ENCODE data around the gene TMEM134. TPM values are rescaled to one million over a fixed set of nuclear protein-coding genes. Genes with fewer than 3 reads are reported as not detected.

The TMEM134 gene
- total RNA-seq, 1 experiment from 2014 or later = 73.5 TPM

- Histone ChIP-seq H3F3A (ENCODE audit: low read length, unreplicated experiment) (no peaks in the 10 kb centered on the region), H4K20me1 (ENCODE audit: low read length) (peaks cover 4% of the 10 kb centered on the region; the same call in 1 of the 2 replicates), H3K4me3 (ENCODE audit: low read length) (no peak overlapping the region), H3K9me2 (replicated peaks; ENCODE audit: low read length) (no peaks in the 10 kb centered on the region), H3K27me3 (ENCODE audit: low read length) (no peaks in the 10 kb centered on the region), H3K36me3 (ENCODE audit: low read depth, low read length) (no peaks in the 10 kb centered on the region), H3K79me2 (ENCODE audit: low read length) (peaks cover 18% of the 10 kb centered on the region), H3K27ac (ENCODE audit: low read length) (no peak overlapping the region), H3K9me3 (ENCODE audit: low read length) (no peaks in the 10 kb centered on the region), H2AFZ (ENCODE audit: low read length) (no peak overlapping the region), H3K4me1 (ENCODE audit: insufficient read depth, low read length) (peaks cover 14% of the 10 kb centered on the region), H3K4me2 (ENCODE audit: low read length) (no peak overlapping the region), H3K9ac (ENCODE audit: low read length) (no peak overlapping the region)
- no TSS peak for BruUV-seq (replicated peaks)
- CTCF ChIA-PET = no interaction called here
- TF ChIP-seq CTCF (conservative IDR thresholded peaks at IDR 0.05; ENCODE audit: low read depth, low read length) = no peak
- TF ChIP-seq EZH2 (IDR thresholded peaks at IDR 0.05; ENCODE audit: low read length, unreplicated experiment) = no peak
- TF ChIP-seq EZH2phosphoT487 (IDR thresholded peaks at IDR 0.05; ENCODE audit: borderline replicate concordance, low read length) = no peak
- intact Hi-C loops (cut with micrococcal nuclease) = no loop called here
- POLR2A ChIA-PET (ENCODE audit: unreplicated experiment) = no interaction called here
- DNase-seq (no peak), ATAC-seq (no peak)
These were observed 32.0 kb upstream of the TMEM134 start for GRCh38 chr11:67500831-67501715.

- POLR2A ChIA-PET (ENCODE audit: unreplicated experiment) = no interaction called here
- no peak overlapping the region for H2AFZ ChIP-seq (ENCODE audit: low read length)
- H3K36me3 ChIP-seq (ENCODE audit: low read depth, low read length) = no peaks in the 10 kb centered on the region
- H3K79me2 ChIP-seq (ENCODE audit: low read length) = peaks cover 18% of the 10 kb centered on the region
- no peak overlapping the region for H3K4me2 ChIP-seq (ENCODE audit: low read length)
- H3K4me3 ChIP-seq (ENCODE audit: low read length) = no peak overlapping the region
- TF ChIP-seq CTCF (conservative IDR thresholded peaks at IDR 0.05; ENCODE audit: low read depth, low read length) (no peak), EZH2 (IDR thresholded peaks at IDR 0.05; ENCODE audit: low read length, unreplicated experiment) (no peak), EZH2phosphoT487 (IDR thresholded peaks at IDR 0.05; ENCODE audit: borderline replicate concordance, low read length) (no peak)
- CTCF ChIA-PET = no interaction called here
- no peaks in the 10 kb centered on the region for H3F3A ChIP-seq (ENCODE audit: low read length, unreplicated experiment)
- no peak overlapping the region for H3K27ac ChIP-seq (ENCODE audit: low read length)
- DNase-seq (no peak), ATAC-seq (no peak)
- H3K9ac ChIP-seq (ENCODE audit: low read length) = no peak overlapping the region
- H3K9me2 ChIP-seq (replicated peaks; ENCODE audit: low read length) = no peaks in the 10 kb centered on the region
- intact Hi-C loops (cut with micrococcal nuclease) = no loop called here
- no peaks in the 10 kb centered on the region for H3K27me3 ChIP-seq (ENCODE audit: low read length)
- H4K20me1 ChIP-seq (ENCODE audit: low read length) = peaks cover 4% of the 10 kb centered on the region; the same call in 1 of the 2 replicates
- H3K4me1 ChIP-seq (ENCODE audit: insufficient read depth, low read length) = peaks cover 9% of the 10 kb centered on the region
- BruUV-seq (replicated peaks) = no TSS peak
- H3K9me3 ChIP-seq (ENCODE audit: low read length) = no peaks in the 10 kb centered on the region
These were observed 31.4 kb upstream of the TMEM134 start for GRCh38 chr11:67500484-67500821.

- ChIA-PET CTCF (no interaction called here), POLR2A (ENCODE audit: unreplicated experiment) (no interaction called here)
- no peak overlapping the region for H3K27ac ChIP-seq (ENCODE audit: low read length)
- H3K9me2 ChIP-seq (replicated peaks; ENCODE audit: low read length) = no peaks in the 10 kb centered on the region
- no TSS peak for BruUV-seq (replicated peaks)
- TF ChIP-seq EZH2 (IDR thresholded peaks at IDR 0.05; ENCODE audit: low read length, unreplicated experiment) (no peak), CTCF (conservative IDR thresholded peaks at IDR 0.05; ENCODE audit: low read depth, low read length) (no peak), EZH2phosphoT487 (IDR thresholded peaks at IDR 0.05; ENCODE audit: borderline replicate concordance, low read length) (no peak)
- peaks cover 18% of the 10 kb centered on the region for H3K79me2 ChIP-seq (ENCODE audit: low read length)
- peaks cover 4% of the 10 kb centered on the region; the same call in 1 of the 2 replicates for H4K20me1 ChIP-seq (ENCODE audit: low read length)
- H3K4me1 ChIP-seq (ENCODE audit: insufficient read depth, low read length) = peaks cover 6% of the 10 kb centered on the region; the same call in 1 of the 2 replicates
- DNase-seq = no peak
- no peaks in the 10 kb centered on the region for H3F3A ChIP-seq (ENCODE audit: low read length, unreplicated experiment)
- no peak overlapping the region for H3K9ac ChIP-seq (ENCODE audit: low read length)
- H3K36me3 ChIP-seq (ENCODE audit: low read depth, low read length) = no peaks in the 10 kb centered on the region
- no peak overlapping the region for H2AFZ ChIP-seq (ENCODE audit: low read length)
- no peak overlapping the region for H3K4me2 ChIP-seq (ENCODE audit: low read length)
- H3K9me3 ChIP-seq (ENCODE audit: low read length) = no peaks in the 10 kb centered on the region
- no peak for ATAC-seq
- no peak overlapping the region for H3K4me3 ChIP-seq (ENCODE audit: low read length)
- no peaks in the 10 kb centered on the region for H3K27me3 ChIP-seq (ENCODE audit: low read length)
- intact Hi-C loops (cut with micrococcal nuclease) = no loop called here
These were observed 30.9 kb upstream of the TMEM134 start for GRCh38 chr11:67499808-67500483.
